Measurements from ENCODE around the gene COG7. TPM values are rescaled to one million over a fixed set of nuclear protein-coding genes. Genes with fewer than 3 reads are reported as not detected.

The COG7 gene
- total RNA-seq, 1 experiment from 2014 or later = 17.9 TPM

GRCh38 chr16:23394141-23394831 is 58.7 kb downstream of the COG7 start:
- Histone ChIP-seq H4K8ac (replicated peaks; ENCODE audit: insufficient read length, low read depth, low read length) (no peak overlapping the region), H3K4ac (ENCODE audit: low read depth, low read length) (no peak overlapping the region), H3K18ac (ENCODE audit: insufficient read length, low read depth, low read length) (no peak overlapping the region), H3K79me2 (ENCODE audit: insufficient read depth, low read length) (no peaks in the 10 kb centered on the region), H3K9me3 (ENCODE audit: control insufficient read depth, low read depth, low read length) (no peaks in the 10 kb centered on the region), H2AFZ (ENCODE audit: low read length) (no peak overlapping the region), H3K27ac (ENCODE audit: insufficient read length, low read depth, low read length) (no peak overlapping the region), H3T11ph (ENCODE audit: low read length) (no peak overlapping the region), H2AK5ac (ENCODE audit: insufficient read length, low read length) (no peak overlapping the region), H4K91ac (ENCODE audit: insufficient read length, low read depth, low read length) (no peak overlapping the region), H3K56ac (ENCODE audit: insufficient read length, low read depth, low read length) (no peak overlapping the region), H2BK15ac (ENCODE audit: low read depth, low read length) (no peak overlapping the region), H2BK5ac (ENCODE audit: insufficient read length, low read length) (no peak overlapping the region), H3K79me1 (ENCODE audit: insufficient read depth, low read depth, low read length, poor library complexity, severe bottlenecking) (no peaks in the 10 kb centered on the region), H3K23me2 (ENCODE audit: insufficient read length, low read depth, low read length, poor library complexity, severe bottlenecking) (no peaks in the 10 kb centered on the region), H3K9ac (ENCODE audit: extremely low read depth, insufficient read length, low read length) (no peak overlapping the region), H3K4me1 (ENCODE audit: insufficient read depth, low read length) (peaks cover 5% of the 10 kb centered on the region; the same call in 1 of the 2 replicates), H3K23ac (ENCODE audit: insufficient read length, low read depth, low read length) (no peak overlapping the region), H4K5ac (ENCODE audit: insufficient read length, low read depth, low read length) (no peak overlapping the region), H3K27me3 (ENCODE audit: insufficient read depth, low read length) (no peaks in the 10 kb centered on the region), H4K20me1 (ENCODE audit: control insufficient read depth, insufficient read depth, insufficient read length) (no peaks in the 10 kb centered on the region), H2BK20ac (ENCODE audit: low read depth, low read length, poor library complexity, severe bottlenecking) (no peak overlapping the region), H2BK120ac (ENCODE audit: low read depth, low read length, poor library complexity, severe bottlenecking) (no peak overlapping the region), H2BK12ac (ENCODE audit: insufficient read length, low read depth, low read length) (no peak overlapping the region), H3K14ac (ENCODE audit: insufficient read depth, low read length) (no peak overlapping the region), H3K4me2 (ENCODE audit: insufficient read depth, insufficient read length, low read length) (no peak overlapping the region)
- Mint-ChIP-seq H3K27ac (no peak overlapping the region; a peak in 1 of 7 replicates), H3K27me3 (ENCODE audit: low read depth) (no peaks in the 10 kb centered on the region), H3K4me1 (peaks cover 10 to 16% of the 10 kb centered on the region in 2 experiments), H3K4me3 (no peak overlapping the region), H3K36me3 (ENCODE audit: insufficient read depth in 1 of 3, low read depth in 3 of 3) (peaks cover 14 to 66% (median 38%) of the 10 kb centered on the region in 3 experiments), H3K9me3 (no peaks in the 10 kb centered on the region)
- no peak for TF ChIP-seq CTCF (conservative IDR thresholded peaks at IDR 0.05)
- DNase-seq = no peak
- no CpG with 5 or more reads among the region's 4 CpGs for whole genome bisulfite sequencing (ENCODE audit: extremely low coverage, insufficient read length, low lambda C conversion rate)

Measured in H9 (cell line).